ENCODE results near the gene ARFGAP3.

The ARFGAP3 gene

DNA sequence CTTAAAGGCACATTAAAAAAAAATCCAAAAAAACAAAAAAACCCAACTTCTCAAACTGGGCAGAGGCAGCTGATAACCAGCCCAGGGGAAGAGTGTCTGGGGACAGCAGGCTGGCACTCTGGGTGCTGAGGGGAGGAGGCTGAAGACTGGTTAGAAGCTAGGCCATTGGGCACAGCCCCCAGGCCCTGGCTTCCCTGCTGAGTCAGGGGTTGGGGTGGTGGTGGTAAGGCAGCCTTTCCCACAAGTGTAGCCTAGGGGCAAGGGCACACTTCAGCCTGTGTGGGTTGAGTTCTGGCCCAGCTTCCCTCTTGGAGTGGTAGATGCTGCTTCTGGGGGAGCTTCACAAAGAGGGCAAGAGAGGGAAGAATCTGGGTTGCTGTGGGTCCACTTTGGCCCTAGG, 16.3 kb upstream of the ARFGAP3 start:
- TF ChIP-seq, protein P1, sequence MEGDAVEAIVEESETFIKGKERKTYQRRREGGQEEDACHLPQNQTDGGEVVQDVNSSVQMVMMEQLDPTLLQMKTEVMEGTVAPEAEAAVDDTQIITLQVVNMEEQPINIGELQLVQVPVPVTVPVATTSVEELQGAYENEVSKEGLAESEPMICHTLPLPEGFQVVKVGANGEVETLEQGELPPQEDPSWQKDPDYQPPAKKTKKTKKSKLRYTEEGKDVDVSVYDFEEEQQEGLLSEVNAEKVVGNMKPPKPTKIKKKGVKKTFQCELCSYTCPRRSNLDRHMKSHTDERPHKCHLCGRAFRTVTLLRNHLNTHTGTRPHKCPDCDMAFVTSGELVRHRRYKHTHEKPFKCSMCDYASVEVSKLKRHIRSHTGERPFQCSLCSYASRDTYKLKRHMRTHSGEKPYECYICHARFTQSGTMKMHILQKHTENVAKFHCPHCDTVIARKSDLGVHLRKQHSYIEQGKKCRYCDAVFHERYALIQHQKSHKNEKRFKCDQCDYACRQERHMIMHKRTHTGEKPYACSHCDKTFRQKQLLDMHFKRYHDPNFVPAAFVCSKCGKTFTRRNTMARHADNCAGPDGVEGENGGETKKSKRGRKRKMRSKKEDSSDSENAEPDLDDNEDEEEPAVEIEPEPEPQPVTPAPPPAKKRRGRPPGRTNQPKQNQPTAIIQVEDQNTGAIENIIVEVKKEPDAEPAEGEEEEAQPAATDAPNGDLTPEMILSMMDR (IDR thresholded peaks at IDR 0.05; ENCODE audit: low read depth, low read length), result no peak
- H3K27ac ChIP-seq, result no peak overlapping the region
- H3K9me3 ChIP-seq (ENCODE audit: severe bottlenecking), result no peaks in the 10 kb centered on the region
- no peak overlapping the region for H3K4me3 ChIP-seq (ENCODE audit: low read depth, low read length)
- H3K36me3 ChIP-seq, result peaks cover 38% of the 10 kb centered on the region
- no peaks in the 10 kb centered on the region for H3K27me3 ChIP-seq (ENCODE audit: insufficient read depth, low read depth, severe bottlenecking)
- DNase-seq, result no peak

DNA sequence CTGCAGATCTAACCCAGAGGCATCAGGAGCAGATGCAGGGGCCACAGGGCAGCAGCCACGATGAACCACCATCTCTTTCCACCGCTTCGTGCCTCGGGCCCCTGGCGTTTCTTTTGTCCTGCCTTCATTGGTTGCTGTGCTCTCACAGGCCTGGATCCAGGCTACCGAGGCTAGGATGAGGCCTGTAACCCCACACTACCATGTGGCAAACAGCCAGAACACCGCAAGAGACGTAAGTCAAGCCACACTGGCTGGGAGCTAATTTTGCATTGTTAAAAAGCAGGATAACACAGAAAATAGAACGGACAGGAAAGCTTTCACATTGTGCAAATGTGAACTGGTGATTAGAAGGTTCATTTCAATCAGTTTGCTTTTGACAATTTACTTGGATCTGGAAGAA, 15.7 kb upstream of the ARFGAP3 start:
- Histone ChIP-seq H3K36me3 (peaks cover 33% of the 10 kb centered on the region), H3K9me3 (ENCODE audit: severe bottlenecking) (no peaks in the 10 kb centered on the region), H3K4me3 (ENCODE audit: low read depth, low read length) (no peak overlapping the region), H3K27ac (no peak overlapping the region), H3K27me3 (ENCODE audit: insufficient read depth, low read depth, severe bottlenecking) (no peaks in the 10 kb centered on the region)
- TF ChIP-seq, protein P1 (IDR thresholded peaks at IDR 0.05; ENCODE audit: low read depth, low read length), result no peak
- DNase-seq, result no peak

DNA sequence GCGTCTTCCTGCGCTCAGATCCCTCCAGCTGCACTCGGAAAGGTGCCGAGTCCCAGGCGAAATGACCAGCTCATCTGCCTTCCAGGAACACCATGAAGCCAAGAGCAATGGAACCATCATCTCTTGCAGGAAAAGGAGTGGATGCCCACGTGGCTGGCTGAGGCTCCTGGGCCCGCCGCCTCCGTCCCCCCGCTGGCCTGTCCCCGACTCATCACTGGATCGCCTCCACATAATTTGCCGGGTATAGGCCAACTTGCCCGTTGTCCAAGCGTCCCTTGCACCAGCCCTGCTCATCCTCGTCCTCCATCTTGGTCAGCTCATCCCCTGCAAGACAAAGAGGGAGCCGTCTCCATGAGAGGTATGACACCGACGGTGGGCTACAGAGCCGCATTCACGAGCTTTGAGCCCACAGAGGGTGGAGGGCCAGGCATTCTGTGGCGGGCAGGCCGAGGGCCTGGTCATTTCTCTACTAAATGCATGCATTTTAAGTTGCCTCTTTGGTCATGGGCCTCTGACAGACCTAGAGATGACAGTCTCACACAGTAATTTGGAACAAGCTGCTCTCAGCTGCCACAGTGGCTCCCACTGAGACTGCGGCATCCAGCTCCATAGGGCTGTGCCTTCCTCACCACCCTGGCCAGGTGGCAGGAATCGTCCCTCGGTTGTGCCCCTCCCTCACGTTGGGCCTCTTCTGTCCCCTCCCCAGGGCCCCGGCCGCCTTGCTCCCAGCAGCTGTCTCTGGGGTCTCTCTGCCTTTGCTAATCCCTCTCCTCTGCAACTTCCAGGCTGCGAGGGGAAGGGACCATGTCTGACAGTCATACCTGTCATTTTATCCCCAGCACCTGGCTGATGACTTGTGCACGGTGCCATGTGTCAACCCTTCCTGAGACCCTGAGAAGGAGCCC, 14.3 kb upstream of the ARFGAP3 start:
- H3K36me3 ChIP-seq, result peaks cover 27% of the 10 kb centered on the region
- H3K27ac ChIP-seq, result no peak overlapping the region
- no peaks in the 10 kb centered on the region for H3K9me3 ChIP-seq (ENCODE audit: severe bottlenecking)
- no peaks in the 10 kb centered on the region for H3K27me3 ChIP-seq (ENCODE audit: insufficient read depth, low read depth, severe bottlenecking)
- TF ChIP-seq, protein P1 (IDR thresholded peaks at IDR 0.05; ENCODE audit: low read depth, low read length), result no peak
- DNase-seq, result no peak
- H3K4me3 ChIP-seq (ENCODE audit: low read depth, low read length), result no peak overlapping the region

DNA sequence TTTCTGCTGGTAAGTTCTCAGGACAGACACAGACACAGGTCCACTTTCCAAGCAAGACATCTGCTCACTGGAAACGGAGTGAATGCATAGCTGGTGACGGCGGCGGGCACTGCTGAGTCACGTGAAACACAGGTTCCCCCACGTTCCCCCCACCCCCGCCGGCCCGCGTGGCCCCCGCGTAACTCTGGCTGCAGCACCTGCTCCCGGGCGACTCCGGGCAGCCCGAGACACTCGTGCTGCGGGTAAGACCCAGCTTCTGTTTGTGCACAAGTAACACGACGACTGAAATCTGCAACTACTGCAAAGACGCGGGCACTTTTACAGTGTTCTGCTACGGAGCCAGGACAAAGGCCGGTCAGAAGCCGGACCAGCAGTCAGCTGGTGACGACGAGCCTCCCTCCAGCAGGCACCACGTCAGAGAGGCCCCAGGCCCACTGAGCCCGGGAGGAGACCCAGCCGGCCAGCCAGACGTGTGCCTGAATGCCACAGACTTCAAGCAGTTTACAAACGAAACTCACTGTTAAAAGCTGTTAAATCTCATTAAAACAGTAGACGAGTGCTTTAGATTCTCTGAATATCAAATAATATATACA, 12.9 kb upstream of the ARFGAP3 start:
- no peaks in the 10 kb centered on the region for H3K27me3 ChIP-seq (ENCODE audit: insufficient read depth, low read depth, severe bottlenecking)
- TF ChIP-seq, protein P1 (IDR thresholded peaks at IDR 0.05; ENCODE audit: low read depth, low read length), result no peak
- peaks cover 17% of the 10 kb centered on the region for H3K36me3 ChIP-seq
- no peaks in the 10 kb centered on the region for H3K9me3 ChIP-seq (ENCODE audit: severe bottlenecking)
- no peak overlapping the region for H3K4me3 ChIP-seq (ENCODE audit: low read depth, low read length)
- DNase-seq, result no peak
- H3K27ac ChIP-seq, result no peak overlapping the region

DNA sequence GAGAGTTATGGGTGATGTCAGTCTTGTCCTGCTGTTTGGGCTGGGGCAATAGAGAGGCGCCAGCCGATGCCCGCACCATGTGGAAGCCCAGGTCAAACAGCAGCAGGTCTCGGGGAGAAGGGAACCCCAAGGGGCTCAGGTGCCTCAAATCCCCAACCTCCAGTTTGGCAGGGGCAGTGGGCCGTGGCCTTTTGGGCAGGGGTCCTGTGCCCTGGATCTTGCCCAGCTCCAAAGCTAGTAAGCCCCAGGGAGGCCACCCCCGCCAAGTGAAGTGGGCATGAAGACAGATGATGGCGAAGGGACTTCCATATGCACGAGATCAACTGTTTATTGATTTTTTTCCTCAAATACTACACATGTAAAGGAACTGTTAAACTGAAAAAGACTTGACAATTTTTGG, 12.4 kb upstream of the ARFGAP3 start:
- peaks cover 17% of the 10 kb centered on the region for H3K36me3 ChIP-seq
- TF ChIP-seq, protein P1 (IDR thresholded peaks at IDR 0.05; ENCODE audit: low read depth, low read length), result no peak

More for the DNA sequence above, 12.4 kb upstream of the ARFGAP3 start:
- Histone ChIP-seq H3K27me3 (ENCODE audit: insufficient read depth, low read depth, severe bottlenecking) (no peaks in the 10 kb centered on the region), H3K9me3 (ENCODE audit: severe bottlenecking) (no peaks in the 10 kb centered on the region), H3K4me3 (ENCODE audit: low read depth, low read length) (no peak overlapping the region), H3K27ac (no peak overlapping the region)
- DNase-seq, result no peak

Measured in WERI-Rb-1 (cell line).